GM11168 (cell line): Measurements from ENCODE around the gene ETDC.

Source experiments
- in situ Hi-C: fragments of 300-500 bp; cut with MboI; formaldehyde crosslinking; loops from one replicate; pipeline ENCODE4 v1.12.0; 2022; ENCODE audit warnings: low sequenced_read_pairs; ENCODE audit not compliant: unreplicated experiment

The ETDC gene

DNA sequence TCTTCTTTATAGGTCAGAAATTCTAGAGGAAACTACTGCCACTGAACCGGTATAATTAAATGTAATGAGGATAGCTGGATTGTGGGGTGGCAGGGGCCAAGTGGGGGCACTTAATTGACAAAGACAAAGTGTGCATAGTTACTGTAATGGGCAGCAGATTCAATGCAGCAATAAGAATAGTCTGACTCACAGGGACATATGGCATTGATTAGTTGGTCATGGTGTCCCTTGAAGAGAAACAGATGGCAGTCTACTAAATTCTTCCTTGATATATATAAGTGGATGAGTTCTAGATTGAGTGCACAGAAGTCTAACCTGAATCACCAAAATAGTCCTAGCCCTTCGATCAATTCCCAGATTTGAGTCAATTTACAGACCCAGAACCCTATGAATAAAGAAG, 31.6 kb downstream of the ETDC start:
- in situ Hi-C loops = no loop called here

DNA sequence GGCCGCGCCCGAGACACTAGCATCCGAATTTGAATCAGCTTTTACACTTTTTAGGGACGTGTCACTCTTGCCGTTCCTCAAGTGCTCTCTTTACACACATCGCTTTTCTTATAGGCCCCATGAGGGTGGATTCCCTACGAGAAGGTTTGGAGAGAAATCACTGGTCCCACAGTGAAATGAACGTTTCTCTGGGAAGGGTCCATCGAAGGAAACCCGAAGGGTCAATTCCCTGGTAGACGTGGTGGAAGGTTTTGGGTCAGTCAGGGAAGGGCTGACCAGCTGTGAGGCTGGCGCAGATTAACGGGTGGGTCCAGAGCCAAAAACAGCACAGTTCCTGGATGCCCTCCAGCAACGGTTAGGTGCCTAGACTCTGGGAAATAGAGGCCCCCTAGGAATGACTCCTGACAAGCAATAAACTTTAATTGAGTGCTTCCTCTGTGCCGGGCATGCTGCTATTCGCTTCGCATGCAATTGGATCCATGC, 35.9 kb downstream of the ETDC start:
- in situ Hi-C loops = no loop called here

DNA sequence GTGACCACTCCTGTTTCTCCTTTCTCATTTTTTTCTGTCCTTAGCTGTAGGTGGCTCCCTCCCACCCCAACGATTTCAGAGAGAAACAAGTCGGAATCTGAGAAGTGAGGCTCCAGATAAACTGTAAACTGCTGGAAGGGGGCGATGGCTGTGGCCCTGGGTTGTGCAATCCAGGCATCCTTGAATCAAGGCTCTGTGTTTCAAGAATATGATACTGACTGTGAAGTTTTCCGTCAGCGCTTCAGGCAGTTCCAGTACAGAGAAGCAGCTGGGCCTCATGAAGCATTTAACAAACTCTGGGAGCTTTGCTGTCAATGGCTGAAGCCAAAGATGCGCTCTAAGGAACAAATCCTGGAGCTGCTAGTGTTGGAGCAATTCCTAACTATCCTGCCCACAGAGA, 37.7 kb downstream of the ETDC start:
- in situ Hi-C loops = no loop called here

DNA sequence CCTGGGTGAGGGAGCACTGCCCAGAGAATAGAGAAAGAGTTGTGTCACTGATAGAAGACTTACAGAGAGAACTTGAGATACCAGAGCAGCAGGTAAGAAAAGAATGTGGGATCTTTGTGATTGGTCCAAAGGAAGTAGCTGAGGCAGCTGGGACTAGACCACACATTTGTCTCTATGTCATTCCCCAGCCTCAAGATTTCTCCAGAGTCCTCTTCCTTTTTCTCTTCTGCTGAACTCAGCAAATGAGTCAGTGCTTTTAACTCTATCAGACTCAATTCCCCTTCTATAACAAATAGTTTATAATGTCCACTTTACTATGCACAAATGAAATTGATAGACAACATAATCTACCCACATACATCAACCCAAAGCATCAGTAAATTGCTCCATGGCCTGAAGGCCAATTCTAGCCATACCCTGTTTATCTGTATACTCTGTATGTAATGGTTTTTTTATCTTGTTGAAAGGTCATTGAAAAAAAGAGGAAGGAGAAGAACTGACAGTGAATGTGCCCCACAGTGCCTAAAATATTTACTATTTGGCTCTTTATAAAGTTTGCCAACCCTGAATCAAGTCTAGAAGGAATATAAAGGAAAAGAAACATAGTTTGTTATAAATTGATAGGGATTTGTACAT, 38.2 kb downstream of the ETDC start:
- in situ Hi-C loops = no loop called here

DNA sequence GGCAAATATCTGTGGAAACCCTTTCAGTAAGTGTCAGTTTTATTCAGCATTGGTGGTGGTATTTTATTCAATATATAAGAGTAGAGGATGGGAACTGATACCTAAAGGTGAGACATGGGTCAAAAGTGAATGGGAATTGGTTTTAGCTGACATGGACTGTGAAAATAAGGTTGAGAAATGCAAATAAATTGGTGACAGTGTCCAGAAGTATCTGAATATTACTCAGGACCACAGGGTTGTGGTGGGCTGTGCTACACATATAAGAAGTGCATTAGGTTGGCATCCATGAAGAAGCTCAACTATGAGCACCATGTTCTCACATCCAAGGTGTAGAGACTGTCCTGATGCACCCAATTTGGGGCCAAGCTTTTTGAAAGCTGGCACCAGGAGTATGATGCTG, 45.0 kb downstream of the ETDC start:
- in situ Hi-C loops = no loop called here
